ENCODE measurements around the gene DOCK4.

DNA sequence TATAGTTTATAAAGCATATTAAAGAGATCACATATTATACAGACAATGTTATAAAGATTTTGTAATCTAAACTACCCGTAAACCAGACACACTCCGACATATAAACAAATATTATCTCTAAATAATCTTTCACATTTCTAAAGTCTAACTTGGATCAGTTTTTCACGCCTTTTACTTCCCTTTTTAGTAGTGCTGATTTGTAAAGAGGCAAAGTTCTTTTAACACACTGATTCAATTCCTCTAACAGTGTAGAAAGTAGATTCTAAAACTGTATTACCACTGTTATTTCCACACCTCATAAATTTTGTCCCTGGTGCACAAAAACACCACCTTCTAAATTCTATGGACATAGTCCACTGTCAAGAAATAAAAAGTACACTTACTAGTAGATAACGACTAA is 230.9 kb downstream of the DOCK4 start:
- TF ChIP-seq, protein P1, sequence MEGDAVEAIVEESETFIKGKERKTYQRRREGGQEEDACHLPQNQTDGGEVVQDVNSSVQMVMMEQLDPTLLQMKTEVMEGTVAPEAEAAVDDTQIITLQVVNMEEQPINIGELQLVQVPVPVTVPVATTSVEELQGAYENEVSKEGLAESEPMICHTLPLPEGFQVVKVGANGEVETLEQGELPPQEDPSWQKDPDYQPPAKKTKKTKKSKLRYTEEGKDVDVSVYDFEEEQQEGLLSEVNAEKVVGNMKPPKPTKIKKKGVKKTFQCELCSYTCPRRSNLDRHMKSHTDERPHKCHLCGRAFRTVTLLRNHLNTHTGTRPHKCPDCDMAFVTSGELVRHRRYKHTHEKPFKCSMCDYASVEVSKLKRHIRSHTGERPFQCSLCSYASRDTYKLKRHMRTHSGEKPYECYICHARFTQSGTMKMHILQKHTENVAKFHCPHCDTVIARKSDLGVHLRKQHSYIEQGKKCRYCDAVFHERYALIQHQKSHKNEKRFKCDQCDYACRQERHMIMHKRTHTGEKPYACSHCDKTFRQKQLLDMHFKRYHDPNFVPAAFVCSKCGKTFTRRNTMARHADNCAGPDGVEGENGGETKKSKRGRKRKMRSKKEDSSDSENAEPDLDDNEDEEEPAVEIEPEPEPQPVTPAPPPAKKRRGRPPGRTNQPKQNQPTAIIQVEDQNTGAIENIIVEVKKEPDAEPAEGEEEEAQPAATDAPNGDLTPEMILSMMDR (IDR thresholded peaks at IDR 0.05) = no peak
- TF ChIP-seq ZFX (IDR thresholded peaks at IDR 0.05; ENCODE audit: borderline replicate concordance) = no peak

Data from 22Rv1 (cell line).